Tongue (tissue), 2 donors: ENCODE measurements around the gene ZNF445. TPM values are rescaled to one million over a fixed set of nuclear protein-coding genes. Genes with fewer than 3 reads are reported as not detected.
"Not testable (repeated sequence)": the region's sequence is repeated elsewhere in the genome, so short reads cannot be mapped to it uniquely, and the experiment has no call there.

Experiments used
- DNase-seq: peaks from one replicate; pipeline ENCODE4 v3.0.0-alpha.2; 2015
- total RNA-seq: library from RNA; depleted of rRNA; stranded (reverse); fragments of >200 nt; gene quantifications from one replicate; pipeline ENCODE4 v1.2.3, GENCODE V29; 2014

Gene ZNF445
- total RNA-seq, 1 donor from 2014 or later = 23.4 TPM

DNA sequence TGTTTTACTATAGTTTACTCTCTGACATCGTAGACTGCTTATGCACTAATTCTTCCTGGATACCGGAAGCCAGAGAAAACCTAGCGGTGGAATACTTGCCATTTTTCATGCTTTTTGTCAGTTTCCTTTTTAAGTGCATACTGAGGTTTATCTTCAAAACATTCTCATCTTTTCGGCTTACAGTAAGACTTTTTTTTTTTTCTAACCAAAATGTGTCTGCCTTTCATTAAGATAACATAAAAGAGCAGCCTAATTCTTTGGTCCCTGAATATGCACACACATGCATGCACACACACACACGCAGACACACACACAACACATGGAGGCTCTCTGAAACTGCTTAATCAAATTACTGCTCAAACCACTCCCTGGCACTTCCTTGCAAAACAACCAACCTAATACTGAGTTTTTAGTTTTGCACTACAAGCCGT is 1.3 kb downstream of the ZNF445 start:
- no peak for DNase-seq

- DNase-seq = not testable (repeated sequence)
Observed at GRCh38 chr3:44474886-44475285, 2.6 kb downstream of the ZNF445 start.

DNA sequence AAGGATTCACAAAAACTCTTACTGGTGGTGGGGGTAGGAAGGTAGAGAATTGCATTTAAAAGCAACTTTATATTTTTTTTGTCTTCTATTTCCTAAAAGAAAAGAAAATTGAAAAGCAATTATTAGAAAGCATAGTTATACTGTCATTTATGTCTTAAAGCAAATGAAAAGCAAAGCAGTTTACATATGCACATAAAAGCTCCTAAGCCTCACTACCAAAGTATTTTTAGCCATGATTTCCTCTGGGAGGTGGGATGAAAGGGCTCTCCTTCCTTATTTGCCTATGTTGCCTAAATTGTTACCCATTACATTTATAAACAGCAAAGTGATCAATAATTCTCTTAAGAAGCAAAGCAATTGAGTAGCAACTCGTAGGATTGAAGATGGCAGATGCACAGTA is 7.0 kb downstream of the ZNF445 start:
- DNase-seq = no peak

- DNase-seq = no peak
Observed at GRCh38 chr3:44469914-44470313, 7.6 kb downstream of the ZNF445 start.

- DNase-seq = peak; percentile 16
Observed at GRCh38 chr3:44468572-44469520, 8.6 kb downstream of the ZNF445 start.

DNA sequence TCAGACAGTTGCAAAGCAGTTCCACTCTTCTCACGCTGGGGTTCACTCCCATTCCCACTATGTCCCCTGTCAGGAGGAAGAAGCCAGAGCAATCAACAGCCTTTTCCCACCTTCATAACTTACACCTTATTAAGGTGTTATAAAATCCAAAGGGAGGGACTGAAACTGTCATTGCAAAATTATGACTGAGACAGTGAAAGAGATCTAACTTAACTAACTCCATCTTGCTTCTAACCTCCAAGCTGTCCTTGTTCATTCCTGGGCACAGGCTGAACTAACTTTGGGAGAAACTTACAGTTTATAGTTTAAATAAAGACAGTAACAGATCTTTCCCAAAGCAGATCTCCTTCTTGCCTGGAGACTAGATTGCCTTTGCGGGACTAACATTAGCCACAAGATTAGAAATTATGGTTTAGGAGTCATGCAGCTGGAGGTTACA is 9.4 kb downstream of the ZNF445 start:
- DNase-seq = not testable (repeated sequence)

- DNase-seq = no peak
Observed at GRCh38 chr3:44467241-44467640, 10.2 kb downstream of the ZNF445 start.

GRCh38 chr3:44464920-44465319 is 12.6 kb downstream of the ZNF445 start:
- DNase-seq = not testable (repeated sequence)

DNA sequence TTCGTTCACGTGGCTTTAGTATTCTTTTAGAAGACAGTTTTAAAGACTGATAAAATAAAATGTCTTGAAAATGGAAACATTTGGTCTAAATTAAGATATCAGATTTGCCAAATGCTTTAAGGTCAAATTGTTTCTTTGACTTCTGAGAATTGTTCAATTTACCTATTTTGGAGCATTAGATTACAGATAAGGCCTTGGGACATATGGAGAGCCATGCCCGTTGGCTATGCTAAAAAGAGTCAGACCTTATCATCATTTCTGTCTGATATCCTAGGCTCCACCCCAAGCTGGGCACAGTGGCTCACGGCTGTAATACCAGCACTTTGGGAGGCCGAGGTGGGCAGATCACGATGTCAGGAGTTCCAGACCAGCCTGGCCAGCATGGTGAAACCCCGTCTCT is 13.0 kb downstream of the ZNF445 start:
- no peak for DNase-seq

DNA sequence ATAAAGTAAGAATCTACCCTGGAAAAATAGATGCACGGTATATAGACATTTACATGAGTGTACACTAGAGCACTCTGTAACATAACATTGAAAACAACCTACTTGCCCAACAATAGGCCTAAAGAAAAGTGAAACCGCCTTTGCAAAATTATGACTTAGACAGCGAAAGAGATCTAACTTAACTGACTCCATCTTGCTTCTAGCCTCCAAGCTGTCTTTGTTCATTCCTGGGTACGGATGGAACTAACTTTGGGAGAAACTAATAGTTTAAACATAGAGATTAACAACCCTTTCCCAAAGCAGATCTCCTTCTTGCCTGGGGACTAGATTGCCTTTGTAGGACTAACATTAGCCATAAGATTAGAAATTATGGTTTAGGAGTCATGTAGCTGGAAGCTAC is 17.4 kb downstream of the ZNF445 start:
- not testable (repeated sequence) for DNase-seq

DNA sequence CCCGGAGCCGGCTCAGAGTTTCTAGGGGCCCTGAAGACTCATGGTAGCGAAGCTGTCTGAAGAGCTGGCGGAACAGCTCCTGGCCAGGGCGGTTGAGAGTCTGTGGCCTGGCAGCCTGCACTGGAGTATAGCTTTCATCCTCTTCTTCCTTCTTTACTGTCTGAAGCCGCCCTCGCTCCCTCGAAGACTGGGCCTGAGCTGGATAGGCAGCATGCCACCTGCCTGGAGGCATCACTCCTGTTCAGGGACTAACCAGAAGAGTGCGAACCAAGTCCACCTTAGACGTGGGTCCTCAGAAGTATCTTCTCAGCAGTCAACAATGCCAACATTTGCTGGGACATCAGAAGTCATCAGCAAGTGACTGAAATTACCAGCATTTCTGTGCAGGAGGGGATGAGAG is 22.2 kb downstream of the ZNF445 start:
- no peak for DNase-seq

DNA sequence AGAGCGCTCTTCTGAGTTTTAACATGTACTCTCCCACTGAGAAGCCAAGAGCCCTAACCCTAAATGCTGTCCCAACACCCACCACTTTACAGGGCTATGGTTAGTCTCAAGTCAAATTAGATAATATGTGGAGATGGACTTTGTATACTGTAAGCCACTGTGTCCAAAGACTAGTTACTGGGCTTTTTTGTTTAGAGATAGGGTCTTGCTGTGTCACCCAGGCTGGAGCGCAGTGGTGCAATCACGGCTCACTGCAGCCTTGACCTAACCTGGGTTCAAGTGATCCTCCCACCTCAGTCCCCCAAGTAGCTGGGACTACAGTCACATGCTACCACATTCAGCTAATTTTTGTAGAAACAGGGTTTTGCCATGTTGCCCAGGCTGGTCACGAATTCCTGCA is 23.2 kb downstream of the ZNF445 start:
- DNase-seq = no peak

DNA sequence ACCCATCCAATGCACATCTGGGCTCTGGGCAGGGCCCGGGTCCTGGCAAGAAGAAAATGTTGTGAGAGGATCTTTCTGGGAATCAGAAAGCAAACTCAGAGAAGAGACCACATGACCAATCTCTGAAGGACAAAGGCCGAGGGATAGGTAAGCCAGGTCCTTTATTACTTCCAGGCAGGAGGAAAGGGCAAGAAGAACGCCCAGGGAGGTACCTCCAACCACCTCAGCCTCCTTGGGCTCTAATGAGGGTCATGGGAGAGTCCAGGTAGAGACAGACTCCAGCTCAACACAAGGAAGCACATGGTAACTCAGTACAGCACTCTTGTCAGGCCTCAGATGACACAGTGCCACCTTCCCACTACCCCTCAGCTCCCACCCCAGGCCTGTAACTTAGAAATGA is 26.0 kb downstream of the ZNF445 start:
- DNase-seq = no peak

GRCh38 chr3:44446929-44447328 is 30.5 kb downstream of the ZNF445 start:
- DNase-seq = no peak

DNA sequence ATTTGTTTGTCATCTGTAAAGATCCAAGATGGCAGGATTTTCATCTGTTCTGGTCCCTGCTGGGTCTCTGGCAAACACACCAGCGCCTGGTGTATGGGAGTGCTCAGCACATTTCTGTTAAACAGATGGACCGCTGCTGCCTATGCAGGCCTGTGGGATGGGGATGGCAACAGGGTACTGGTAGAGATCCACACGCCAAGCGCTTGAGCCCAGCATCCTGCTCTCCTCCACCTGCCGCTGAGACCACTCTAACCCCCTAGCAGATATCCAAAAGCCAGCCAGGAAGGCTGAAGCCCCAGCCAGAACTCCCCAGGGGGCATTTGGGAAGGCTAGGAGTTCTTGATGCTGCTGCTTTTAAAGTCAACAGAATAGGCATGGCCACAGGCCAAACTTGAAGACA is 31.7 kb downstream of the ZNF445 start:
- DNase-seq = no peak

- DNase-seq = no peak
Observed at GRCh38 chr3:44444896-44445691, 32.4 kb downstream of the ZNF445 start.

GRCh38 chr3:44444437-44444836 is 33.0 kb downstream of the ZNF445 start:
- DNase-seq = no peak

DNA sequence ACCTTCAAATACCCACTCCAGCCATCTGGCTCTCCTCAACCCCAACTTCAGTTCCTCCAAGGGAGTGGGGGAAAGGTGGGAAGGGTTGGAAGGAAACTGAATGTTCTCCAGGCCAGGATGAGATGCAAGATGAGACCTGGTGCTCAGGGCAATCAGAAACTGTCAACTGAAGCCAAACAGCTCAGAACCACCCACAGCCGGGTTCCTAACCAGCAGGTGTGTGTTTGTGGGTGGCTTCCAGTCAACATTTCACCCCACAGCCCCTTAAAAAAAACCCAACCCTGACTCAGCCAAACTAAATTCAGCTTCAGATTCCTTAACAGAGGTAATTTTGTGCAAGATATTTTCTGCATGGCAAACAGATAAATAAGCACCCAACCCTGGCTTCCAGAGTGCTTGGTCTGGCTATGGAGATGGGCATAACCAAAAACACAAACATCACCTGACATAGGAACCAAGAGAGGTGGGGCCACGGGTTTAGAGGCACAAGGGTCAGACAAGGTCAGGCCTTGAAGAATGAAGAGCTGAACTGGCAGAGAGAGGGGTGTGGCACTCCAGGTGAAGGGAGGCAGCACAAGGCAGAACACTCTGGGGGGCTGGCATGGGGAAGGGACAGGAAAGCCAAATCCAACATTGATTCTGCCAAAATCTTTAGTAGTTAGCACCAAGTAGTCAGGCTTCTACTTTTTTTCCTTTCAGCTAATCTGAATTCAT is 34.7 kb downstream of the ZNF445 start:
- no peak for DNase-seq

GRCh38 chr3:44439499-44440295 is 37.8 kb downstream of the ZNF445 start:
- DNase-seq = peak; percentile 46

DNA sequence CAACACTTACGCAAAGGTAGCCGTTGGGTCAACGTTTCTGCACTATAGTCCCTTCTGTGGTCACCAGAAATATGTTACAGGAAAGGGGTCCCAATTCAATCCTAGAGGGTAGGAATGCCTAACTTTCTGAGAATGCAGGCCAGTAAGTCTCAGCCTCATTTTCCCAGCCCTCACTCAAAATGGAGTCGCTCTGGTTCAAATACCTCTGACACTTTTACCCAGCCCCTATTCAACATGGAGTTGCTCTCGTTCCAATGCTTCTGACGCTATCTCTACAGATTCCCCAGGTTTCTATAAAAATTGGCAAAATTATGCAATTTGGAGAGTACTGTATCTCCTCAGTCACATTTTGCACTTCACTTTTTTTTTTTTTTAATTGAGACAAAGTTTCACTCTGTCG is 39.7 kb downstream of the ZNF445 start:
- no peak for DNase-seq

- no peak for DNase-seq
Observed at GRCh38 chr3:44436181-44436580, 41.3 kb downstream of the ZNF445 start.
